HFFc6 (cell line): Measurements from ENCODE around the gene ST8SIA5. TPM values are rescaled to one million over a fixed set of nuclear protein-coding genes. Genes with fewer than 3 reads are reported as not detected.
A peak's percentile ranks its signal among the peaks of the same experiment; 100 is the strongest.

ENCODE experiments used
- DNase-seq: peaks from one replicate; pipeline ENCODE4 v3.0.0-alpha.2; 2018
- H3K27ac Mint-ChIP-seq: 2 replicates; pipeline ENCODE4 v1.8.0; 2020; ENCODE audit warnings: mild to moderate bottlenecking, mixed read lengths
- H3K27me3 Mint-ChIP-seq: 2 replicates; pipeline ENCODE4 v1.8.0; 2021; ENCODE audit warnings: mild to moderate bottlenecking, moderate library complexity, mixed read lengths; ENCODE audit not compliant: insufficient read depth
- H3K36me3 Mint-ChIP-seq: 2 replicates; pipeline ENCODE4 v1.8.0; 2021; ENCODE audit warnings: low read depth, mixed read lengths
- H3K4me1 Mint-ChIP-seq: 2 replicates; pipeline ENCODE4 v1.8.0; 2020; ENCODE audit warnings: low read depth, mixed read lengths
- H3K4me3 Mint-ChIP-seq: 2 replicates; pipeline ENCODE4 v1.8.0; 2020; ENCODE audit warnings: mild to moderate bottlenecking, moderate library complexity, mixed read lengths
- H3K9me3 Mint-ChIP-seq: 2 replicates; pipeline ENCODE4 v1.8.0; 2020; ENCODE audit warnings: mild to moderate bottlenecking, mixed read lengths
- CTCF ChIP-seq: fragments of 200-600 bp; sonication (generic); IDR thresholded peaks from 2 replicates; pipeline ENCODE4 v1.5.0; 2021; ENCODE audit warnings: antibody characterized with exemption, mild to moderate bottlenecking
- total RNA-seq, 6 experiments: library from RNA; stranded (reverse); fragmentation: NEBNext Ultra II Directional; extraction: Animal tissue kit (Norgen Biotek cat#: 25700); gene quantifications; 2 replicates in 1 of 6; 3 replicates in 5 of 6; pipeline ENCODE4 v1.2.3, GENCODE V29; 2021

The ST8SIA5 gene
- total RNA-seq, 6 experiments from 2014 or later = 0.23 TPM; not detected in 5

GRCh38 chr18:46676182-46676835 is 80.5 kb downstream of the ST8SIA5 start:
- Mint-ChIP-seq H3K4me3 (no peak overlapping the region), H3K27me3 (peaks cover 24% of the 10 kb centered on the region), H3K9me3 (no peaks in the 10 kb centered on the region), H3K36me3 (no peaks in the 10 kb centered on the region), H3K4me1 (peaks cover 9% of the 10 kb centered on the region), H3K27ac (no peak overlapping the region)
- DNase-seq = no peak
- TF ChIP-seq CTCF = no peak

- no peak for DNase-seq
- H3K9me3 Mint-ChIP-seq = no peaks in the 10 kb centered on the region
- H3K27ac Mint-ChIP-seq = no peak overlapping the region
- H3K4me1 Mint-ChIP-seq = peaks cover 9% of the 10 kb centered on the region
- TF ChIP-seq CTCF = no peak
- no peaks in the 10 kb centered on the region for H3K36me3 Mint-ChIP-seq
- H3K27me3 Mint-ChIP-seq = peaks cover 25% of the 10 kb centered on the region
- no peak overlapping the region for H3K4me3 Mint-ChIP-seq
Measured at GRCh38 chr18:46675112-46675511, 81.7 kb downstream of the ST8SIA5 start.

- TF ChIP-seq CTCF = no peak
- peaks cover 42% of the 10 kb centered on the region for H3K27me3 Mint-ChIP-seq
- H3K4me3 Mint-ChIP-seq = no peak overlapping the region
- peak; percentile 54 for DNase-seq
- no peak overlapping the region for H3K27ac Mint-ChIP-seq
- H3K4me1 Mint-ChIP-seq = peaks cover 9% of the 10 kb centered on the region
- no peaks in the 10 kb centered on the region for H3K9me3 Mint-ChIP-seq
- no peaks in the 10 kb centered on the region for H3K36me3 Mint-ChIP-seq
Measured at GRCh38 chr18:46672062-46672970, 84.5 kb downstream of the ST8SIA5 start.

- Mint-ChIP-seq H3K4me3 (no peak overlapping the region), H3K27me3 (peaks cover 43% of the 10 kb centered on the region), H3K36me3 (no peaks in the 10 kb centered on the region), H3K4me1 (no peaks in the 10 kb centered on the region), H3K27ac (no peak overlapping the region), H3K9me3 (no peaks in the 10 kb centered on the region)
- no peak for DNase-seq
- TF ChIP-seq CTCF = no peak
Measured at GRCh38 chr18:46668694-46669093, 88.2 kb downstream of the ST8SIA5 start.

- TF ChIP-seq CTCF = no peak
- Mint-ChIP-seq H3K4me3 (no peak overlapping the region), H3K4me1 (no peaks in the 10 kb centered on the region), H3K9me3 (no peaks in the 10 kb centered on the region), H3K27me3 (peaks cover 45% of the 10 kb centered on the region), H3K27ac (no peak overlapping the region), H3K36me3 (no peaks in the 10 kb centered on the region)
- no peak for DNase-seq
Measured at GRCh38 chr18:46668135-46668534, 88.7 kb downstream of the ST8SIA5 start.
